MM.1S (cell line): ENCODE measurements around the gene NAALADL2.

Source experiments
- DNase-seq: peaks from one replicate; pipeline ENCODE4 v3.0.0-alpha.2; 2015
- H2AFZ ChIP-seq: fragments of 300-600 bp; sonication (generic); 2 replicates; pipeline ENCODE4 v1.6.0; 2016; ENCODE audit warnings: antibody characterized with exemption, low read length
- H3F3A ChIP-seq: fragments of 300-600 bp; sonication (generic); 2 replicates; pipeline ENCODE4 v1.6.1; 2016; ENCODE audit warnings: mild to moderate bottlenecking, antibody characterized with exemption, low read length, moderate library complexity, mixed read lengths; ENCODE audit not compliant: insufficient read depth
- H3K27ac ChIP-seq: fragments of 300-600 bp; sonication (generic); 2 replicates; pipeline ENCODE4 v1.5.1; 2016; ENCODE audit warnings: mild to moderate bottlenecking, low read length
- H3K27me3 ChIP-seq: fragments of 300-600 bp; sonication (generic); replicated peaks from 2 replicates; pipeline ENCODE4 v1.6.0; 2016; ENCODE audit warnings: low read length; ENCODE audit not compliant: insufficient read depth
- H3K36me3 ChIP-seq: fragments of 300-600 bp; sonication (generic); replicated peaks from 2 replicates; pipeline ENCODE4 v1.6.1; 2016; ENCODE audit warnings: mild to moderate bottlenecking, low read length, mixed read lengths; ENCODE audit not compliant: insufficient read depth
- H3K4me1 ChIP-seq: fragments of 300-600 bp; sonication (generic); 2 replicates; pipeline ENCODE4 v1.6.1; 2016; ENCODE audit warnings: low read length, mixed read lengths
- H3K4me2 ChIP-seq: fragments of 300-600 bp; sonication (generic); 2 replicates; pipeline ENCODE4 v1.6.0; 2016; ENCODE audit warnings: low read depth, low read length
- H3K4me3 ChIP-seq: fragments of 300-600 bp; sonication (generic); 2 replicates; pipeline ENCODE4 v1.5.1; 2016; ENCODE audit warnings: low read length, mixed read lengths
- H3K79me2 ChIP-seq: fragments of 300-600 bp; sonication (generic); 2 replicates; pipeline ENCODE4 v1.6.1; 2016; ENCODE audit warnings: mixed run types, low read length, mixed read lengths
- H3K9ac ChIP-seq: fragments of 300-600 bp; sonication (generic); 2 replicates; pipeline ENCODE4 v1.6.1; 2016; ENCODE audit warnings: low read length, mixed read lengths
- H3K9me2 ChIP-seq: fragments of 300-600 bp; sonication (generic); replicated peaks from 2 replicates; pipeline ENCODE4 v1.6.1; 2016; ENCODE audit warnings: mild to moderate bottlenecking, low read length, mixed read lengths; ENCODE audit not compliant: insufficient read depth
- H3K9me3 ChIP-seq: fragments of 300-600 bp; sonication (generic); replicated peaks from 2 replicates; pipeline ENCODE4 v1.6.1; 2016; ENCODE audit warnings: mild to moderate bottlenecking, low read length, mixed read lengths; ENCODE audit not compliant: insufficient read depth
- H4K20me1 ChIP-seq: fragments of 300-600 bp; sonication (generic); 2 replicates; pipeline ENCODE4 v1.6.1; 2016; ENCODE audit warnings: mild to moderate bottlenecking, low read length, moderate library complexity, mixed read lengths; ENCODE audit not compliant: insufficient read depth
- EZH2 ChIP-seq: fragments of 300-600 bp; sonication (generic); optimal IDR thresholded peaks from 2 replicates; pipeline ENCODE3; 2017; ENCODE audit warnings: low read depth, mild to moderate bottlenecking, antibody characterized with exemption, low read length, mixed read lengths
- EZH2phosphoT487 ChIP-seq: fragments of 300-600 bp; sonication (generic); IDR thresholded peaks from 2 replicates; pipeline ENCODE4 v1.6.1; 2018; ENCODE audit warnings: antibody characterized with exemption, low read length
- TF ChIP-seq, protein P1 (sequence below): fragments of 300-600 bp; sonication (generic); IDR thresholded peaks from 2 replicates; pipeline ENCODE4 v1.5.1; 2016; ENCODE audit warnings: antibody characterized with exemption, low read length, mixed read lengths

The NAALADL2 gene

GRCh38 chr3:175445741-175446140 lies 586.6 kb downstream of the NAALADL2 start:
- peaks cover 18% of the 10 kb centered on the region for H3K4me1 ChIP-seq
- no peaks in the 10 kb centered on the region for H3K27me3 ChIP-seq
- no peak overlapping the region for H3K27ac ChIP-seq
- no peaks in the 10 kb centered on the region for H3K9me3 ChIP-seq
- H2AFZ ChIP-seq: no peak overlapping the region
- H3K79me2 ChIP-seq: no peaks in the 10 kb centered on the region
- no peak overlapping the region for H3K9ac ChIP-seq
- DNase-seq: no peak
- no peaks in the 10 kb centered on the region for H4K20me1 ChIP-seq
- TF ChIP-seq EZH2phosphoT487 (no peak), EZH2 (no peak)
- TF ChIP-seq, protein P1, sequence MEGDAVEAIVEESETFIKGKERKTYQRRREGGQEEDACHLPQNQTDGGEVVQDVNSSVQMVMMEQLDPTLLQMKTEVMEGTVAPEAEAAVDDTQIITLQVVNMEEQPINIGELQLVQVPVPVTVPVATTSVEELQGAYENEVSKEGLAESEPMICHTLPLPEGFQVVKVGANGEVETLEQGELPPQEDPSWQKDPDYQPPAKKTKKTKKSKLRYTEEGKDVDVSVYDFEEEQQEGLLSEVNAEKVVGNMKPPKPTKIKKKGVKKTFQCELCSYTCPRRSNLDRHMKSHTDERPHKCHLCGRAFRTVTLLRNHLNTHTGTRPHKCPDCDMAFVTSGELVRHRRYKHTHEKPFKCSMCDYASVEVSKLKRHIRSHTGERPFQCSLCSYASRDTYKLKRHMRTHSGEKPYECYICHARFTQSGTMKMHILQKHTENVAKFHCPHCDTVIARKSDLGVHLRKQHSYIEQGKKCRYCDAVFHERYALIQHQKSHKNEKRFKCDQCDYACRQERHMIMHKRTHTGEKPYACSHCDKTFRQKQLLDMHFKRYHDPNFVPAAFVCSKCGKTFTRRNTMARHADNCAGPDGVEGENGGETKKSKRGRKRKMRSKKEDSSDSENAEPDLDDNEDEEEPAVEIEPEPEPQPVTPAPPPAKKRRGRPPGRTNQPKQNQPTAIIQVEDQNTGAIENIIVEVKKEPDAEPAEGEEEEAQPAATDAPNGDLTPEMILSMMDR: no peak
- no peaks in the 10 kb centered on the region for H3F3A ChIP-seq
- no peak overlapping the region for H3K4me3 ChIP-seq
- H3K9me2 ChIP-seq: no peaks in the 10 kb centered on the region
- H3K4me2 ChIP-seq: no peak overlapping the region
- no peaks in the 10 kb centered on the region for H3K36me3 ChIP-seq

GRCh38 chr3:175447521-175447920 lies 588.4 kb downstream of the NAALADL2 start:
- Histone ChIP-seq H3K27ac (no peak overlapping the region), H3K79me2 (no peaks in the 10 kb centered on the region), H4K20me1 (no peaks in the 10 kb centered on the region), H3K4me3 (no peak overlapping the region), H3F3A (no peaks in the 10 kb centered on the region), H3K27me3 (no peaks in the 10 kb centered on the region), H2AFZ (no peak overlapping the region), H3K36me3 (no peaks in the 10 kb centered on the region), H3K9me3 (no peaks in the 10 kb centered on the region), H3K9me2 (no peaks in the 10 kb centered on the region), H3K4me2 (no peak overlapping the region), H3K4me1 (peaks cover 18% of the 10 kb centered on the region), H3K9ac (no peak overlapping the region)
- DNase-seq: no peak
- TF ChIP-seq, protein P1: no peak

- no peaks in the 10 kb centered on the region for H3K27me3 ChIP-seq
- no peak overlapping the region for H3K9ac ChIP-seq
- no peaks in the 10 kb centered on the region for H3K36me3 ChIP-seq
Measured at GRCh38 chr3:175453361-175453760, 594.2 kb downstream of the NAALADL2 start.

More at GRCh38 chr3:175453361-175453760, 594.2 kb downstream of the NAALADL2 start:
- no peak overlapping the region for H2AFZ ChIP-seq
- no peak overlapping the region for H3K27ac ChIP-seq
- H3K79me2 ChIP-seq: no peaks in the 10 kb centered on the region
- no peak for DNase-seq
- H4K20me1 ChIP-seq: no peaks in the 10 kb centered on the region
- H3K4me3 ChIP-seq: no peak overlapping the region
- TF ChIP-seq EZH2: no peak
- TF ChIP-seq, protein P1: no peak
- no peak for TF ChIP-seq EZH2phosphoT487
- no peaks in the 10 kb centered on the region for H3K9me2 ChIP-seq
- H3K4me2 ChIP-seq: no peak overlapping the region
- H3F3A ChIP-seq: no peaks in the 10 kb centered on the region
- no peaks in the 10 kb centered on the region for H3K4me1 ChIP-seq
- H3K9me3 ChIP-seq: no peaks in the 10 kb centered on the region
